GM18867 (cell line): ENCODE results near the gene MAP1LC3B.
A peak's percentile ranks its signal among the peaks of the same experiment; 100 is the strongest.
"Not testable (repeated sequence)": the region's sequence is repeated elsewhere in the genome, so short reads cannot be mapped to it uniquely, and the experiment has no call there.

Experiments
- ATAC-seq: cut with Tn5 transposase; IDR thresholded peaks from one replicate; pipeline ENCODE4 v1.9.1; 2021; ENCODE audit warnings: mild to moderate bottlenecking, moderate library complexity; ENCODE audit not compliant: unreplicated experiment

Gene MAP1LC3B

DNA sequence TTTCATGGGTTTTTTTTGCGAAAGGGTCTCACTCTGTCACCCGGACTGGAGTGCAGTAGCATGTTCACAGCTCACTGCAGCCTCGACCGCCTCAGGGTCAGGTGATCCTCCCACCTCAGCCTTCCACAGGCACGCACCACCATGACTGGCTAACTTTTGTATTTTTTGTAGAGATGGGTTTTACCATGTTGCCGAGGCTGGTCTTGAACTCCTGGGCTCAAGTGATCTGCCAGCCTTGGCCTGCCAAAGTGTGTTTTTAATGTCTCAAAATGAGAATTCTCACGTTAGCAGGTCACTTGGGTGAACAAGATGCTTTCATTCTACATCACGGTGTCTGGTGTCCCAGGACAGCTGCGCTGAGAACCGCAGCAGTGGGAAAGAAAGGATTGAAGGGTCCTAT is 11.7 kb upstream of the MAP1LC3B start:
- ATAC-seq: no peak

DNA sequence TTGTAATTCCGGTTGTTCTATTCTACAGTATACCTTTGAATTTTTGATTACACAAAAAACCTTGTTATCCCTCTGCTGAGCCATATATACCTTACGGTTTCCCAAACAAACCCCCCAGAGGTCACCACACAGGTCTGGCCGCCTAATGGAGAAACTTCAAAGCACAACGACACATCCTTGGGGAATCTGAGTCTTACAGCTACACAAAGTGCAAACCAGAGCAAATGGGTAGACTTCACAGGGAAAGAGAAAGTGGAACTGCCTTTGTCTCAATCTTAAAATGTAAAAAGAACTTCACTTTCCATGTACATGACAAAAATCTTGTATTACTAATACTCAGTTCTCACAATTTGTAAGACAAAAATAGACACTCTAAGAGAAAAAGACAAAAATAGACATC is 11.3 kb upstream of the MAP1LC3B start:
- ATAC-seq: no peak

DNA sequence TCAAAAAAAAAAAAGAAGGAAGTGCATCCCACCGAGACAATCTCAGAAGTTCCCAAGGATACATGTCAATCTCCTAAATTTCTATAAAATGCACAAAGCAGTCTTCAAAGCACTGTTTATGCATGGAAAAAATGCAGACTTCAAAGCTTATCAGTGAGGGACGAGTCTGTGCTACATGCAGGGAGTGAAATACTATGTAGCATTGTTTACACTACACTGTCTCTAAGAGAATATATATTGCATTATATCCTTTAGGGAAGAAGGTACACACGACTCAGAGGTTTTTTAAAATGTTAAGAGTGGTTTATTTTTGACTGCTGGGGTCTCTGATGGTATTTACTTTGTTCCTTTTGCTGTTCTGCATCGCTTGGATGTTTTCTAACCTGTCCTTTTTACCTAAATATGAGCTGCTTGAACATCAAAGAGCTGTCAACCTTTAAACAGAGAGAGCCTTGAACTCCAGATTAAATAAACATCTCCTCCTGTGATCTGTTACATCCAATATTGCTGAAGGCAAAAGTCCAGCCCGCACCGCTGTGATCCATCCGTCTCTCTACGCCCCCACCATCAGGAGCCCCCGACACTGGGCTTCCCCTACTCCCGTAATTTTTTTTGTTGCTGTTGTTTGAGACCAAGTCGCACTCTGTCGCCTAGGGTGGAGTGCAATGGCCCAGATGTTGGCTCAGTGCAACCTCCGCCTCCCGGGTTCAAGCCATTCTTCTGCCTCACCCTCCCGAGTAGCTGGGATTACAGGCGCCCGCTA is 9.9 kb upstream of the MAP1LC3B start:
- no peak for ATAC-seq

DNA sequence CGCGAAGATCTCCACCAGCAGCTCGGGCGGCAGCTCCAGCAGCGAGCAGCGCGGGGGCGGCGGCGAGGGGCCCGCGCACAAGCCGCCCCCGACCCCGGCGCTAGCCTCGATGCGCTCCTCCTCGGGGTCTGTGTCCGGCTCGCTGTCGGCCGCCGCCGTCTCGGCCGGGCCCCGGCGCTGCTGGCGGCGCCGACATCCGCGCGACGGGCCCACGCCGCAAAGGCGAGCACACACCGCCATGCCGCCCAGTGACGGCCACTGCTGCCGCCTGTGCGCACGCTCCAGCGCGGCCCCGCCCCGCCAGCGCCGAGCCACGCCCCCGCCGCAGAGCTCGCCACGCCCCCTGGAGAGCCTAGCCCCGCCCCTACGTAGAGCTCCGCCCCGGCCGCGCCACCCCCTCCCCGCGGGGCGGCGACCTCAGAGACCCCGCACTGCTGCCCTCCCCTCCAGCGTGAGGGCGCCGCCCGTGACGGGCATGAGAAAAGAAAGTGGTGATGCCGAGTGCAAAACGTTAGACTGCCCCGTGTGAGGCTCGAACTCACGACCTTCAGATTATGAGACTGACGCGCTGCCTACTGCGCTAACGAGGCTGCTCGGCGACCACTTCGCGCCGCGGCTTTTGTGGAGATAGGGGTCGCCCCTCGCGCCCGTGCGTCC is 8.5 kb upstream of the MAP1LC3B start, which contains the start of gene FBXO31:
FBXO31 (minus strand) TSS at position 272 of the 657 bp plus-strand sequence; CDS start at position 240, 32 bp downstream.
- ATAC-seq: peak; percentile 50

DNA sequence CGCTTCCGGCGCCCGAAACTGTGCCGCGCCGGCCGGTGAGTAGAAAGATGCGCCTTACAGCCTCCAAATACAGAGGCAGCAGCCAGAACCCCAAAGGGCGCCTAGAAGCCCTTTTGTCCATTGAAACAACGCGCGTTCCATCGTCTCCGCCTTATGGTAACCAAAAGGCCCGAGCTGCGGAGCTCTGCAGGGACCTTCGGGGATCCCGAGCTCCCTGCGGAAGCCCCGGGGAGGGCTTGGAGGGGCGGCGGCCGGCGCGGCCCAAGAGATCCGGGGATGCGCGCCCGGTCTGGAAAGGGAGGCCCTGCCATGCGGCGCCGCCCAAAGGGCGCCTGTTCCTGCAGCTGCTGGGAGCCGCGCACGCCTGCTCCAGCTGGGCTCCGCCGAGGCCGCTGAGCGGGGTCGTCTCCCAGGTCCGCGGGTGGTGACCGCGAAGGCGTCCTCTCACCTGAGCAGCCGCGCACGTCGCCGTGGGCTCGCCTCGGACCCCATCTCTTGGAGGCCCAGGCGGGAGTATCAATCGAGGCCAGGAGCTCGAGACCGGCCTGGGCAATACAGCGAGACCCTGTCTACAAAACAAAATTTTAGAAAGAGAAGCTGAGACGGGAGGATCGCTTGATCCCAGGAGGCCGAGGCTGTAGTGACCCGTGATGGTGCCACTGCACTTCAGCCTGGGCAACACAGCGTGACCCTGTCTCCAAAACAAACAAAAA is 7.8 kb upstream of the MAP1LC3B start:
- ATAC-seq: peak; percentile 0

DNA sequence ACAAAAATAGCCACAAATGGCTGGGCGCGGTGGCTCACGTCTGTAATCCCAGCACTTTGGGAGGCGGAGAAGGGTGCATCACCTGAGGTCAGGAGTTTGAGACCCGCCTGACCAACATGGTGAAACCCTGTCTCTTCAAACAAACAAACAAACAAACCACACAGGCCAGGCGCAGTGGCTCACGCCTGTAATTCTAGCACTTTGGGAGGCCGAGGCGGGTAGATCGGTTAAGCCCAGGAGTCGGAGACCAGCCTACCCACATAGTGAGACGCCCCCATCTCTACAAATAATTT is 7.3 kb upstream of the MAP1LC3B start:
- not testable (repeated sequence) for ATAC-seq

DNA sequence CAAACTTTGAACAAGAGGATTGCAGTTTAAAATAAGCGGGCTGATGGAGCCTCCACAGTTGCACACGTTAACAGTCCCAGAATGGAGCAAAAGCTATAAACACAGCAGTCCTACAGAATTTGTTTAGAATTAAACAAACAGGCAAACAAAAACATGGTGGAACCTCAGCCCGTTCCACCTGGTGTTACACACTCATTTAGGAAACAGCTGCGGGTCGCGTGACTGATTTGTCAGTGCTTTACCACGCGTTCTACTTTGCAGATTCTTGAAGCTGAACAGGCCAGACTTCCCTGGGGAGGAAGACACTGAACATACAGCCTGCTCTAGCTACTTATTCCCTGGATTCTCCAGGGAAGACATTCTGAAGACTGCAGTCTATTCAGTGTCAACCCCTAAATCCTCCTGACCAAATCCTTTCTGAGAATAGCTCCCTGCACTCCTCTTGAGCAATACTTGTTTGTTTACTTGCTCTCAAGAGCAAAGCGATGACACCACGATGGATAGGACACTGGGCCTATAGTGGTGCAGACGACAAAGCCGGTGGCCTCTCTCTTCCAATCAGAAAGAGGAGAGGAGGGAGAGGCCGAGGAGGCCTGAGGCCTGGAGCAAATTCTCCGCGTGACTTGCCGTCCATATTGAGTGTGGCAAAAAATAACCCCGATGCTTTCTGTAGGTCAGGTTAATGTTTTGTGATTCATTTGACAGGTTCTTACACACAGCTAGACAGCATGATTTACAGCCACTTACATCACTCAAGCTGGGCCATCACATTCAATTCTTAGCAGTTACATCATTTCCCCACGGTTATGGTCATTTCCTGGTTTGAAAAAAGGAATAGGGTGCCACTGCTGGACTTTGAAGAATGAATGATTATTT is 4.0 kb upstream of the MAP1LC3B start:
- ATAC-seq: peak; percentile 48

DNA sequence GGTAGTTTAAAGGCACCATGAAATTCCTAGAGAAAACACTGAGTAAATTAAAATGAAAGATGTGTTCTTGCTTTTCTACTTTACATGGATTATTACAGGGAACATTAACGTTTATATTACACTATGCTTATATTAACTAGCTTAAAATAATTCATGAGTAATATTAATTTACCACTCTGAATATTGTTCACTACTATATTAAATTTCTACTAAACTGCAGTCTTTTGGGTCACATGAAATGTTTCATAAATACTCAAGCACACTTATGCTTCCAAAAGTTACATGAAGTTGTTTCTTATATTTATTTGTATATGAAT is 3.4 kb upstream of the MAP1LC3B start:
- ATAC-seq: no peak

DNA sequence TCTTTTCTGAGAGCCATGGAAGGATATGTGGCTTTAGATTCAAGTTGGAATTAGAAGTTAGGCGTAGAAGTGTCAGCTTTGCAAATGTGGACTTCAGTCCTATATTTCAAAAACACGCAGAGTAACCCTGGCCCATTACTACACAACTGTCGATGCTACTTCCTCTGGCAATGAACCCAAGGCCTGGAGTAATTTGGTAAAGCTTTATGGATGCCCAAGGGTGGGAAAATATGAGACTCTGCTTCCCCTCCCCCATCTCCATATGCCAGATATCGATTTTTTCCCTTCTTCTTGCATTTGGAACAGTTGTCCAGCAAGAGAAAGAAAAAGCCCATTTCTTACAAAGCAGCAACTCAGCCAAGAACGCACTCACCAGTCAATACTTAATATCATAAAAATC is 2.9 kb upstream of the MAP1LC3B start:
- no peak for ATAC-seq

DNA sequence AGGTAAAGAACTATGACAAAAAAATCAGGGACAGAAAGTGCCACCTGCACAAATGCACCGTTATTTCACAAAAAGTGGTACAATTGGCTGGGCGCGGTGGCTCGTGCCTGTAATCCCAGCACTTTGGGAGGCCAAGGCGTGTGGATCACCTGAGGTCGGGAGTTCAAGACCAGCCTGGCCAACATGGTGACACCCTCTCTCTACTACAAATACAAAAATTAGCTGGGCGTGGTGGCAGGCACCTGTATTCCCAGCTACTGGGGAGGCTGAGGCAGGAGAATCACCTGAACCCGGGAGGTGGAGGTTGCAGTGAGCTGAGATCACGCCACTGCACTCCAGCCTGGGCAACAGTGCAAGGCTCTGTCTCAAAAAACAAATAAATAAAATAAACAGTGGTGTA is 2.2 kb upstream of the MAP1LC3B start:
- not testable (repeated sequence) for ATAC-seq

DNA sequence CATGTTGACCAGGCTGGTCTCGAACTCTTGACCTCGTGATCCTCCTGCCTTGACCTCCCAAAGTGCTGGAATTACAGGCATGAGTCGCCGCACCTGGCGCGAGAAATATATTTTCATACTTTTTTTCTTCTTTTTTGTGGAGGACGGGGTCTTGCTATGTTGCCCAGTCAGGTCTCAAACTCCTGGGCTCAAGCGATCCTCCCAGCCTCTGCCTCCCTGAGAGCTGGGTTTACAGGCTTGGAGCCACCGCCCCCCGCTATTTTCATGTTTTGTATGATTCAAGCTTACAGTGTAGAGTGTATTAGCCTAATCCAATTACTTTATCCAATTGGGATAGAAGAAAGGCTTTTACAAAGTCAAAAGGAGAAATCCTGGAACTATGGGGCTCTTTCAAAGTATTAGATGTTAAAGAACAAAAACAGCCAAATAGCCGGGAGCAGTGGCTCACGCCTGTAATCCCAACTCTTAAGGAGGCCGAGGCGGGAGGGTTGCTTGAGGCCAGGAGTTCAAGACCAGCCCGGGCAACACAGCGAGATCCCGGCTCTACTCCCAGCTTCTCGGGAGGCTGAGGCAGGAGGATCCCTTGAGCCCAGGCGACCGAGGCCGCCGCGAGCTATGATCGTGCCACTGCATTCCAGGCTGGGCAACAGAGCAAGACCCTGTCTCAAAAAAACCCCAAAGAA is 1.4 kb upstream of the MAP1LC3B start:
- no peak for ATAC-seq

DNA sequence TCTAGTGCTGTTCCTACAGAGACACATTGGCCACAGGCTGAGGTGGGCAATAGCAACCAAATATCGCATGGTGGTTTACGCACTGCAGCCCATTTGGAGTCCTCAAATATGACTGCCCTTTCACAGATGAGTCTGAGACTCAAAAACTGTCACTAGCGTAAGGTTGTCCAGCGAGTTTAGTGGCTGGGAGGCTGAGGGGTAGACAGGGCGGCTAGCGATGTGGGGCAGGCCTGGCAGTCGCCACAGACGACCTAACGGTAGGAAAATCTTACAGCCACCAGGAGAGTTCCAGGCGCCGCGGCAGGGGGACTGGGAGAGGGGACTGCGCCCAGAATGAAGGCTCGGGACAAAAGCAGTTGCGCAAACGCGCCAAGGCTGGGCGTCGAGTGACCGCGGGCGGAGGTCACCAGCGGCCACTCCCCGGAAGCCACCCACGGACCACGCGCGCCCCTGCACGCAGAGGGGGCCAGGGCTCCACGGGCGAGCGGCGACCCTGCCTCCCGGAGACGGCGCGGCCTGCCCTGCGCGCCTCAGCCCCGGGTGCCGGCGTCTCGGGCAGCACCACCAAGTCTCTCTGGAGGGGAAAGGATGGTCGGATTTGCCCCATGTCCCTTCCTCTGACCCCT is 699 bp upstream of the MAP1LC3B start:
- ATAC-seq: no peak

DNA sequence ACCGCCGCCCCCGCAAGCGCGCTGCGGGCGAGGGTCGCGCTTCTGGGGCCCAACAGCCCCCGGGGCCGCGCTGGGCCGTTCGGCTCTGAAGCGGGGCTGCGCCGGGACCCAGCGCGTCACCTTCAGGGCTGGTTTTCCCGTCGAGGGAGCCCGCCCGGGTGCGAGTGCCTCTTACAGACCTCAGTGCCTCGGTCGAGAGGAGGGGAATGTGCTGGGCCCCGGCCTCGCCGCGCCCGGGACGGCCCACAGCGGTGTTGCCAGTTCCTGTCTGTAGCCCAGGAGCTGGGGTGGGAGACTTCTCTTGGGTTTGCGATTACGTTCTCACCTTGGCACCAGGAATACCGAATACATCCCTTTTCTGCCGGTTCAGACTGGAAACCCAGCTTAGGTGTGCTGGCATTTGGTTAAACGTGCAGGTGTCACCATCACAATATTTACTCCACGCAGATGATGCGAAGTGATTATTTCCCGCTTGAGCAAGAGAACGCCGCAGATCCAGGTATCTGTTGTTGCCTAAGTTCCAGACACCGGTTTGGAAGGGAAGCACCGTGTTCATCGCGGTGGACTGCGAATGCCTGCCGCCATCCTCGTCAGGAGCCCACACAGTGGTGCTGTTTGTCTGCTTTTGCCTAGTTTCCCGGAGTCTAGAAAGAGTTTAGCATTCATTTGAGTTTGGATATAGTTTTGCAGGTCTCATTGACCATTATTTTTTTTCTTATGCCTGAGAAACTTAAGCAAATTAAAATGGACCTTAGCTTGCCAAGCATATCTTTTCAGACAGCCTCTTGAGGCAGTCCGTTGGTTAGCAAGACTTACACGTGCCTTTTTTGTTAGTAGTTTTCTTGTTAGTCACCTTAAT is 914 bp downstream of the MAP1LC3B start:
- ATAC-seq: no peak

DNA sequence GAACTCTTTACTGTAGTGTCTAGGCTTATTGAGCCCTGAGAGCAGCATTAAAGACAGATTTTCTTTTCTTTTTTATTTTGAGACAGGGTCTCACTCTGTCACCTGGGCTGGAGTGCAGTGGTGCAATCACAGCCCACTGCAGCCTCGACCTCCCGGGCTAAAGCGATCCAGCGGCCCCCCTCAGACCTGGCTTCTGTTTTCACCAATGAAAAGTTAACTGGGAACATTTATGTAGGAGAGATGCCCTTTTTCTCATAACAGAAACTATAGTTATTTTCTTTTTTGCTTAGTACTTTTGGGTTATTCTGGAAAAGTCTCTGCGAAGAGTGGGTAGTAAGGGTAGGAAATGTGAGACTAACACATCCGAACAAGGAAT is 1.5 kb downstream of the MAP1LC3B start:
- ATAC-seq: no peak

DNA sequence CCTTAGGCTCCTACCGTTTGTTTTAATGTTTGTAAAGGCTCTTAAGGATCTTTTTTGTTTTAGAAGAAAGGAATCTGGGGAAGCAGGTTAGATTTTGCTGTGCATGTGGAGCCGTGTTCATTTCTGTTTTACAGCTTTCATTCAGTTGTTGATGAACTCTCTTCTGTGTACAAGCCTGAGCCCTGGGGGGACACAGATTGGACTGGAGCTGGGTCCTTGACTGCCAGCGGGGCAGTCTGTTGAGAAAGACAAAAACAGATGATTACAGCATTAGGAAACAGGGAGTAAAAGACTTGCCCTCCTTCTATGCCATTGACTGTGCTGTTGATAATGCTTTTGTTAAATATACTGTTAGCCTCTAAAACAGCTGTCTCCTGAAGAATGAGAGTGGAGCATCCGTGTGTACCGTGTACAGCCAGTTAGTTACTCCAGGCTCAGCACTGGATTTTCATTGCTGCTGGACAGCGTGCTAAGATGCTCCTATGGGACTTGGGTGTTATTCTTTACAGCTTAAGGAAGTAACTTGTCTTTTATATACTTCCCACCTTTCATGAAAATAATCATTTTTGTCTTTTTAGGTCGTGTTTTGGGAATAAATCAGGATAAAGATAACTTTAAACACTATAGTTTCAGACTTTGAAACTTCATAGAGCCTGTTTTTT is 3.2 kb downstream of the MAP1LC3B start:
- no peak for ATAC-seq

DNA sequence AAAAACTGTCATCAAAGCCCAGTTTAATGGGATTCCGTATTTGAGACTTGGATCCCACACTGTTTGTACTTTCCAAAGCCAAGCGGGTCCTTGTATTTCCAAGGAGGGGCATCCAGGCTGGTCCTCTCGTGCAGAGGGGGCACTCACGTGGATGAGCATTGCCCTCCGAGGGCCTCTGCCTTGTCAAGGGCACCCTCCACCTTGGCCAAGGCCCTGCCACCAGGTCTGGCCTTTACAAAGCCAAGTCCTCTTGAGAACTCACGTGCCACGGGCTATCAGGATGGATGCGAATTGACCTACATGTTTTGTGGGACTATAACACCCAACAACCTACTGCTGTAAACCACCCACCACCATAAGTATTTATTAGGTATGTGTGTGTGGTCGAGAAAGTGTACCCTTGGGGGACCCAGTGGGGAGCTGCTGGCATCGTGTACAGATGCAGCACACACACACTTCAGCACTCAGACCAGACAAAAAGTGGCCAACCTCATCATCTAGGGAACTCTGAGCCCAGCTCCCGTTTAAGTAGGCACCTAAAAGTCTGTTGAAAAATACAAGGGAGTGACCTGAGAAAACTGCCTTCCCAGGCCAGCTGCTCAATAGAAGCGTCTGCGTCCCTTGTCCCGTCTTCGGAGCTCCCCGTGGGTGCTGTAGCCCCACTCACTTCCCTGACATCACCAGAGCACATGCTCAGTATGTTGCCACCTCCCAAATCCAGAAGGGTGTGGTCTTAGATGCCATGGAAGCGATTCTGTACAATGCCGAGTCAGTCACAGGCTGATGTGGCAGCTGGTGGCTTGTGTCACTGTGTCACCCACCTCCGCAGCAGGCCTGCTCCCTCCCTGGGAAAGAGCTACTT is 12.9 kb downstream of the MAP1LC3B start:
- no peak for ATAC-seq

DNA sequence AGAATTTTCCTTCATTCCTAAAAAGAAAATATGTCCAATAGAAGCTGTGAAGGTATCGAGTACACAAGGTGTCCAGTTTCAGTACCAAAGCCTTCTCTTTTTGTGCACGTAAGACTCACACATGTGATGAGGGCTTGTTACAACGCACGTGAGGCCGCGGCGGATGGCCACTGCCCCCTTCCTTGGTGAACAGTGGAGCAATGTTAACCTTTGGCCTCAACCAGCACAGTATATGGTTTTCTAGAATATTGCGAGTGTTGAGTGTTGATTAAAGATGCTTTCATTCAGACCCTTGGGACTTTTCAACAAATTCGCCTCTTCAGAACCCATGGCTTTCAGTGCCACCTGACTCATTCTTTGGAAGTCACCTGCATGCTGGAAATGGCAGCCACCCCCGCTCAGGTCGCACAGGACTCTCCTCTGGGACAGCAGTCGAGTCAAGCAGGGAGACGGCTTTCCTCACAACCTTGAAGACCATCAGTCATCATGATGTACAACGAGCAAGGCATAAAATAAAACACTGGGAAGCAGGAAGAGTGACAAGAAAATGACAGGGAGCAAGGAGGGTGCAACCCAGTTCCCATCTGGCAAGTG is 14.5 kb downstream of the MAP1LC3B start:
- no peak for ATAC-seq
